Uterus (tissue), 4 donors: Measurements from ENCODE around the gene SPACA5. TPM values are rescaled to one million over a fixed set of nuclear protein-coding genes. Genes with fewer than 3 reads are reported as not detected.

Experiments
- DNase-seq, 2 donors: peaks; one replicate each; pipeline ENCODE4 v3.0.0-alpha.2; 2019 to 2020
- H3K27ac ChIP-seq, 2 donors: fragments of 200-600 bp; sonication (generic); 1 replicate in 1 of 2; 2 replicates in 1 of 2; pipeline ENCODE4 v1.5.1; 2016 to 2018
- H3K27me3 ChIP-seq, 2 donors: fragments of 200-600 bp; sonication (generic); one replicate each; pipeline ENCODE4 v1.5.1; 2018 to 2019; ENCODE audit warnings: control low read depth in 1 of 2
- H3K36me3 ChIP-seq, 2 donors: fragments of 200-600 bp; sonication (generic); one replicate each; pipeline ENCODE4 v1.5.1; 2019; ENCODE audit warnings: control low read depth in 1 of 2
- H3K4me1 ChIP-seq, 2 donors: fragments of 200-600 bp; sonication (generic); one replicate each; pipeline ENCODE4 v1.5.1; 2018 to 2019; ENCODE audit warnings: control low read depth in 1 of 2
- H3K4me3 ChIP-seq, 2 donors: fragments of 200-600 bp; sonication (generic); 1 replicate in 1 of 2; 2 replicates in 1 of 2; pipeline ENCODE4 v1.5.1; 2018 to 2019; ENCODE audit warnings: mild to moderate bottlenecking in 1 of 2
- H3K9me3 ChIP-seq, 2 donors: fragments of 200-600 bp; sonication (generic); one replicate each; pipeline ENCODE4 v1.5.1; 2019; ENCODE audit warnings: control low read depth in 1 of 2
- CTCF ChIP-seq, 4 experiments: fragments of 200-600 bp in 2 of 4; fragments of 450-650 bp in 2 of 4; sonication (generic) in 2 of 4; IDR thresholded peaks; one replicate each; pipeline ENCODE4 v1.5.1; 2016 to 2019; ENCODE audit warnings: antibody characterized with exemption in 4 of 4, mild to moderate bottlenecking in 2 of 4, moderate library complexity in 1 of 4
- POLR2A ChIP-seq, 2 donors: fragments of 450-650 bp; IDR thresholded peaks; one replicate each; pipeline ENCODE4 v1.6.1; 2016; ENCODE audit warnings: antibody characterized with exemption in 2 of 2, mild to moderate bottlenecking in 1 of 2, moderate library complexity in 1 of 2
- intact Hi-C: fragments of 100-400 bp; cut with DNase I; formaldehyde crosslinking; loops from one replicate; pipeline ENCODE4 v1.15.1; 2023; ENCODE audit warnings: low total_unique reads
- total RNA-seq, 4 donors: library from RNA; depleted of rRNA in 3 of 4; stranded (reverse); fragments of >200 nt in 3 of 4; gene quantifications; one replicate each; pipeline versions ENCODE4 v1.1.0 to v1.2.4, GENCODE V29; 2014 to 2023
- donor health status: DM: yes; HTN: yes; CAD: no.

SPACA5 gene
- total RNA-seq, 4 donors from 2014 or later = not detected

GRCh38 chrX:47976254-47977151 lies 30.3 kb upstream of the SPACA5 start:
- Histone ChIP-seq H3K27ac (no peak overlapping the region), H3K4me3 (no peak overlapping the region), H3K27me3 (no peaks in the 10 kb centered on the region), H3K36me3 (no peaks in the 10 kb centered on the region), H3K9me3 (no peaks in the 10 kb centered on the region), H3K4me1 (no peaks in the 10 kb centered on the region)
- intact Hi-C loops = no loop called here
- TF ChIP-seq POLR2A (IDR thresholded peaks at IDR 0.05) (no peak), CTCF (IDR thresholded peaks at IDR 0.05) (no peak)
- DNase-seq = no peak

- H3K4me1 ChIP-seq = no peaks in the 10 kb centered on the region
- H3K27ac ChIP-seq = no peak overlapping the region
- TF ChIP-seq POLR2A (IDR thresholded peaks at IDR 0.05) (no peak), CTCF (IDR thresholded peaks at IDR 0.05) (no peak)
- no peaks in the 10 kb centered on the region for H3K36me3 ChIP-seq
- no peaks in the 10 kb centered on the region for H3K27me3 ChIP-seq
- H3K4me3 ChIP-seq = no peak overlapping the region
- DNase-seq = no peak
- no peaks in the 10 kb centered on the region for H3K9me3 ChIP-seq
- intact Hi-C loops = no loop called here
Measured at GRCh38 chrX:47991263-47992094, 15.3 kb upstream of the SPACA5 start.

GRCh38 chrX:47992095-47992380 lies 14.8 kb upstream of the SPACA5 start:
- Histone ChIP-seq H3K36me3 (no peaks in the 10 kb centered on the region), H3K9me3 (no peaks in the 10 kb centered on the region), H3K27me3 (no peaks in the 10 kb centered on the region), H3K27ac (no peak overlapping the region), H3K4me1 (no peaks in the 10 kb centered on the region), H3K4me3 (no peak overlapping the region)
- TF ChIP-seq POLR2A (IDR thresholded peaks at IDR 0.05) (no peak), CTCF (IDR thresholded peaks at IDR 0.05) (no peak)
- DNase-seq = no peak
- intact Hi-C loops = no loop called here

- intact Hi-C loops = no loop called here
- DNase-seq = no peak
Measured at GRCh38 chrX:47992669-47993068, 14.1 kb upstream of the SPACA5 start.

More at GRCh38 chrX:47992669-47993068, 14.1 kb upstream of the SPACA5 start:
- no peaks in the 10 kb centered on the region for H3K4me1 ChIP-seq
- no peaks in the 10 kb centered on the region for H3K9me3 ChIP-seq
- no peaks in the 10 kb centered on the region for H3K27me3 ChIP-seq
- TF ChIP-seq POLR2A (IDR thresholded peaks at IDR 0.05) = no peak
- no peak for TF ChIP-seq CTCF (IDR thresholded peaks at IDR 0.05)
- no peak overlapping the region for H3K27ac ChIP-seq
- no peaks in the 10 kb centered on the region for H3K36me3 ChIP-seq
- H3K4me3 ChIP-seq = no peak overlapping the region
